H1 (cell line): Measurements from ENCODE around the gene HOXA6. TPM values are rescaled to one million over a fixed set of nuclear protein-coding genes. Genes with fewer than 3 reads are reported as not detected.

ENCODE experiments used
- CTCF ChIA-PET: fragments of 300-600 bp; sonication (Branson Sonifier 250); formaldehyde crosslinking; loops from one replicate; lab custom pipeline; 2021; ENCODE audit not compliant: partially characterized antibody; lab: Charles Lee
- POLR2A ChIA-PET: fragments of 300-600 bp; sonication (Branson Sonifier 250); formaldehyde crosslinking; loops from one replicate; lab custom pipeline; 2021; ENCODE audit warnings: inconsistent platforms; ENCODE audit not compliant: partially characterized antibody; lab: Charles Lee
- DNase-seq, 2 experiments: peaks; one replicate each; pipeline versions ENCODE4 v3.0.0 to v3.0.0-alpha.2; 2010 to 2022; ENCODE audit warnings: low spot score in 2 of 2, low read depth in 1 of 2, mixed read lengths in 1 of 2
- FAIRE-seq: peaks from 2 replicates; lab custom pipeline; 2011; peaks lifted over from hg19 to GRCh38; lab: Jason Lieb, UNC
- H2AFZ ChIP-seq: 2 replicates; pipeline ENCODE4 v1.8.1; 2012; ENCODE audit warnings: low read length, inconsistent platforms
- H2AK5ac ChIP-seq: 2 replicates; pipeline ENCODE4 v1.6.1; 2013; ENCODE audit warnings: low read depth, low read length
- H2BK120ac ChIP-seq: replicated peaks from 2 replicates; pipeline ENCODE3; 2013; ENCODE audit warnings: low read depth, low read length, inconsistent platforms
- H2BK12ac ChIP-seq: 2 replicates; pipeline ENCODE4 v1.6.1; 2013; ENCODE audit warnings: low read depth, low read length
- H2BK15ac ChIP-seq: 2 replicates; pipeline ENCODE4 v1.6.1; 2013; ENCODE audit warnings: low read length
- H2BK20ac ChIP-seq: 2 replicates; pipeline ENCODE4 v1.6.1; 2013; ENCODE audit warnings: low read length
- H2BK5ac ChIP-seq: 2 replicates; pipeline ENCODE4 v1.6.1; 2013; ENCODE audit warnings: low read depth, low read length
- H3K14ac ChIP-seq: 2 replicates; pipeline ENCODE4 v1.6.1; 2013; ENCODE audit warnings: inconsistent platforms; ENCODE audit not compliant: insufficient read length
- H3K18ac ChIP-seq: 2 replicates; pipeline ENCODE4 v1.6.1; 2013; ENCODE audit warnings: low read length; ENCODE audit errors: extremely low read depth
- H3K23ac ChIP-seq: 2 replicates; pipeline ENCODE4 v1.6.1; 2013; ENCODE audit warnings: inconsistent platforms; ENCODE audit not compliant: insufficient read length
- H3K23me2 ChIP-seq: 2 replicates; pipeline ENCODE4 v1.6.1; 2013; ENCODE audit warnings: low read depth, low read length
- H3K27ac ChIP-seq: 2 replicates; pipeline ENCODE4 v1.6.1; 2011; ENCODE audit warnings: low read depth, low read length, inconsistent platforms
- H3K27me3 ChIP-seq, 4 experiments: replicated peaks in 1 of 4; 1 replicate in 1 of 4; 2 replicates in 3 of 4; pipeline versions ENCODE4 v1.6.1 to v1.8.1; 2011 to 2013; ENCODE audit warnings: low read length in 3 of 4, mild to moderate bottlenecking in 3 of 4, inconsistent platforms in 2 of 4, mixed read lengths in 2 of 4, moderate library complexity in 1 of 4; ENCODE audit not compliant: control insufficient read depth in 3 of 4, insufficient read depth in 3 of 4; ENCODE audit errors: extremely low read depth in 1 of 4
- H3K36me3 ChIP-seq, 4 experiments: 2 replicates each; pipeline versions ENCODE4 v1.6.1 to v1.8.1; 2011 to 2013; ENCODE audit warnings: mild to moderate bottlenecking in 4 of 4, low read length in 3 of 4, moderate library complexity in 2 of 4, control low read depth in 1 of 4, inconsistent platforms in 1 of 4; ENCODE audit not compliant: insufficient read depth in 4 of 4, control insufficient read depth in 2 of 4
- H3K4ac ChIP-seq: replicated peaks from 2 replicates; pipeline ENCODE3; 2013; ENCODE audit warnings: low read length, low read depth, mixed read lengths, inconsistent platforms; ENCODE audit not compliant: insufficient read length
- H3K4me1 ChIP-seq, 4 experiments: replicated peaks in 1 of 4; 1 replicate in 1 of 4; 2 replicates in 3 of 4; pipeline versions ENCODE4 v1.6.1 to v1.8.1; 2011 to 2013; ENCODE audit warnings: low read length in 3 of 4, inconsistent platforms in 2 of 4, mixed read lengths in 1 of 4; ENCODE audit not compliant: insufficient read depth in 4 of 4, control insufficient read depth in 3 of 4
- H3K4me2 ChIP-seq, 2 experiments: 2 replicates each; pipeline versions ENCODE4 v1.6.1 to v1.8.1; 2011 to 2013; ENCODE audit warnings: low read depth in 2 of 2, low read length in 2 of 2, control low read depth in 1 of 2, inconsistent platforms in 1 of 2, mild to moderate bottlenecking in 1 of 2; ENCODE audit not compliant: insufficient read depth in 1 of 2
- H3K4me3 ChIP-seq, 4 experiments: fragments of 200-600, 300-600 bp in 1 of 4; sonication (generic), shearing (Covaris generic), sonication (Bioruptor Twin) in 1 of 4; 2 replicates each; pipeline versions ENCODE4 v1.5.1 to v1.8.1; 2011 to 2016; ENCODE audit warnings: low read length in 4 of 4, low read depth in 3 of 4, control low read depth in 2 of 4, inconsistent platforms in 2 of 4, mild to moderate bottlenecking in 2 of 4, mixed read lengths in 1 of 4, moderate library complexity in 1 of 4; ENCODE audit not compliant: insufficient read depth in 2 of 4; ENCODE audit errors: extremely low read depth in 1 of 4
- H3K56ac ChIP-seq: replicated peaks from 2 replicates; pipeline ENCODE3; 2013; ENCODE audit warnings: low read depth, mild to moderate bottlenecking, mixed read lengths, low read length, inconsistent platforms; ENCODE audit not compliant: insufficient read length
- H3K79me1 ChIP-seq: 2 replicates; pipeline ENCODE4 v1.6.1; 2013; ENCODE audit warnings: low read depth, low read length, control low read depth
- H3K79me2 ChIP-seq, 2 experiments: 2 replicates each; pipeline versions ENCODE4 v1.6.1 to v1.8.1; 2012 to 2013; ENCODE audit warnings: low read length in 2 of 2, mild to moderate bottlenecking in 2 of 2, inconsistent platforms in 1 of 2; ENCODE audit not compliant: insufficient read depth in 2 of 2, control insufficient read depth in 1 of 2
- H3K9ac ChIP-seq, 4 experiments: replicated peaks in 1 of 4; 1 replicate in 1 of 4; 2 replicates in 3 of 4; pipeline versions ENCODE4 v1.6.1 to v1.8.1; 2011 to 2013; ENCODE audit warnings: low read depth in 3 of 4, low read length in 3 of 4, control low read depth in 2 of 4, mild to moderate bottlenecking in 2 of 4, moderate library complexity in 2 of 4, inconsistent platforms in 1 of 4; ENCODE audit errors: extremely low read depth in 1 of 4
- H3K9me3 ChIP-seq, 2 experiments: 2 replicates each; pipeline versions ENCODE4 v1.6.1 to v1.8.1; 2012 to 2013; ENCODE audit warnings: mild to moderate bottlenecking in 2 of 2, moderate library complexity in 2 of 2, control low read depth in 1 of 2, inconsistent platforms in 1 of 2, low read depth in 1 of 2, low read length in 1 of 2, mixed read lengths in 1 of 2; ENCODE audit not compliant: insufficient read depth in 2 of 2
- H4K20me1 ChIP-seq, 2 experiments: replicated peaks in 1 of 2; 2 replicates each; pipeline versions ENCODE3 to v1.8.1; 2011 to 2013; ENCODE audit warnings: inconsistent platforms in 2 of 2, low read length in 2 of 2, mild to moderate bottlenecking in 1 of 2; ENCODE audit not compliant: insufficient read depth in 2 of 2, control insufficient read depth in 1 of 2
- H4K5ac ChIP-seq: 2 replicates; pipeline ENCODE4 v1.6.1; 2013; ENCODE audit warnings: low read length, low read depth, mixed read lengths, inconsistent platforms; ENCODE audit not compliant: insufficient read length
- H4K8ac ChIP-seq: 2 replicates; pipeline ENCODE4 v1.8.0; 2013; ENCODE audit warnings: mild to moderate bottlenecking, moderate library complexity, low read length, inconsistent platforms; ENCODE audit not compliant: insufficient read depth; ENCODE audit errors: extremely low read depth
- H4K91ac ChIP-seq: replicated peaks from 2 replicates; pipeline ENCODE3; 2013; ENCODE audit warnings: low read length, mixed read lengths, inconsistent platforms; ENCODE audit not compliant: insufficient read length
- CTBP2 ChIP-seq: IDR thresholded peaks from 2 replicates; pipeline ENCODE4 v1.7.0; 2011; ENCODE audit warnings: borderline replicate concordance, mild to moderate bottlenecking, moderate library complexity, mixed read lengths, low read length; ENCODE audit not compliant: insufficient read depth, insufficient read length
- EZH2 ChIP-seq: fragments of 200-600 bp; sonication (generic); IDR thresholded peaks from 2 replicates; pipeline ENCODE4 v1.7.1; 2012; ENCODE audit warnings: low read depth, mild to moderate bottlenecking, moderate library complexity, low read length, inconsistent platforms; ENCODE audit not compliant: severe bottlenecking
- HDAC2 ChIP-seq, 2 experiments: fragments of 300-600 bp in 1 of 2; sonication (generic) in 1 of 2; IDR thresholded peaks; 2 replicates each; pipeline ENCODE4 v1.6.1; 2011 to 2012; ENCODE audit warnings: low read depth in 2 of 2, low read length in 2 of 2, mild to moderate bottlenecking in 2 of 2, moderate library complexity in 2 of 2, borderline replicate concordance in 1 of 2, inconsistent platforms in 1 of 2
- NANOG ChIP-seq: IDR thresholded peaks from 2 replicates; pipeline ENCODE4 v1.6.1; 2011; ENCODE audit warnings: low read length, low read depth, mild to moderate bottlenecking, inconsistent platforms; ENCODE audit not compliant: insufficient read depth, poor library complexity, severe bottlenecking
- RNF2 ChIP-seq: fragments of 200-900, 300-1000 bp; sonication (generic); IDR thresholded peaks from 2 replicates; pipeline ENCODE4 v1.7.1; 2016; ENCODE audit warnings: borderline replicate concordance, low read depth, mild to moderate bottlenecking, antibody characterized with exemption, low read length; ENCODE audit not compliant: poor library complexity, severe bottlenecking; ENCODE audit errors: missing control alignments
- WGBS, 2 experiments: shearing (Covaris generic) in 1 of 2; methylation state at CpG; one replicate each; pipeline versions ENCODE4 v1.1.6 to v1.1.7; 2013 to 2015; ENCODE audit warnings: low lambda C conversion rate in 2 of 2, mixed read lengths in 2 of 2, inconsistent platforms in 1 of 2, low coverage in 1 of 2, missing lambda C conversion rate in 1 of 2; ENCODE audit not compliant: insufficient replicate concordance in 2 of 2, insufficient coverage in 1 of 2, insufficient read length in 1 of 2; ENCODE audit errors: extremely low coverage in 1 of 2, missing lambda C conversion rate in 1 of 2; 5-methylcytosine and 5-hydroxymethylcytosine counted together
- polyA plus RNA-seq, 7 experiments: library from polyadenylated mRNA; depleted of rRNA in 3 of 7; stranded (reverse) in 5 of 7; unstranded in 2 of 7; fragments of >200 nt in 5 of 7; fragments of 200-250 nt in 2 of 7; gene quantifications; 1 replicate in 5 of 7; 2 replicates in 1 of 7; 4 replicates in 1 of 7; pipeline versions ENCODE4 v1.2.1 to v1.2.3, GENCODE V29; 2011 to 2013; ENCODE audit warnings: missing spikeins in 2 of 7, mixed read lengths in 2 of 7
- total RNA-seq: library from RNA; stranded (reverse); fragmentation: NEBNext Ultra II Directional; extraction: Animal tissue kit (Norgen Biotek cat#: 25700); gene quantifications from 2 replicates; pipeline ENCODE4 v1.2.1, GENCODE V29; 2021
- TF ChIP-seq, protein P1 (sequence below), 3 experiments: IDR thresholded peaks; 1 replicate in 2 of 3; 2 replicates in 1 of 3; pipeline versions ENCODE4 v1.5.1 to v1.6.1; 2011; ENCODE audit warnings: low read length in 3 of 3, mild to moderate bottlenecking in 3 of 3, inconsistent platforms in 2 of 3, low read depth in 1 of 3, moderate library complexity in 1 of 3; ENCODE audit not compliant: insufficient read depth in 1 of 3; ENCODE audit errors: control extremely low read depth in 1 of 3
- TF ChIP-seq, protein P2 (sequence below): IDR thresholded peaks from 2 replicates; pipeline ENCODE4 v1.6.1; 2012; ENCODE audit warnings: inconsistent platforms

The HOXA6 gene
- total and polyA plus RNA-seq, 2 of the 8 experiments (the other 6 are each of a cell fraction or from before 2014, with no cell fraction given), result not detected

DNA sequence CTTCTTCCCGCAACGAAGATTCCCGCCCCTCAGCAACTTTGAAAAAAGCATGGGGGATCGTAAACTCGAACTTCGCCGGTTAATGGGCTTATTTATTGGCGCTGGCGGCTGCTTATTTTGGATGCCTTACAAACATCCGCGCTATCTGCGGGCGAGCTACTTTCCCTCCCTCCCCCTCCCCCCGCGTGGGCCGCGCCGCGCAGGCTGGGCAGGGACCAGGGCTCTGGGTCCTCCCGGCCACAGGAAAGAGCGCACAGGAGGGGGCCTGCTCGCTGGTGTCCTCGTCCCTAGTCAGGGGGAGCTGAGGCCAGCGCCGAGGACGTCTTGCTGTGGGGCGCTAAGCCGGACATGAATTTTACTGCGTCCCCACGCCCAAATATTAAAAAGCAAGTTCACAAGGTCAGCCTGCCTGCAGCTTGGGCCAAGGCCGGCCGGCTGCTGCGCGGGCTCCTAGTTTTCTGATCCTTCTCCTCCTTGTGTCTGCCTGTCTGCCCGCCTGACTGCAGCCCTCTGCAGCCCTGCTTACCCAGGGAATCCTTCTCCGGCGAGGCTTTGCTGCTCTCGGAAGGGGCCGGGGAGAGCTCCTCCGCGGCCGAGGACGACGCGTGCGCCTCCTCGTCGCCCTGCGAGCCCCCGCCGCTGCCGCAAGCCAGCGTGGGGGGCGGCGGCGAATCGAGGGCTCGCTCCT lies 25.4 kb upstream of the HOXA6 start:
- no peak for FAIRE-seq
- H3K36me3 ChIP-seq, result peaks cover 0 to 18% (median 0%) of the 10 kb centered on the region in 4 experiments; a peak in 1 of 8 replicates
- H3K4ac ChIP-seq, result no peak overlapping the region
- H3K18ac ChIP-seq, result no peak overlapping the region; the same call in 1 of the 2 replicates
- H4K91ac ChIP-seq, result no peak overlapping the region
- H4K5ac ChIP-seq, result no peak overlapping the region
- no peak overlapping the region for H2AK5ac ChIP-seq
- H2BK15ac ChIP-seq, result no peak overlapping the region
- peak in 1 of 2 experiments; percentile 61 for DNase-seq
- no peaks in the 10 kb centered on the region; a peak in 1 of 4 replicates for H3K9me3 ChIP-seq
- H4K20me1 ChIP-seq, result peaks cover 40 to 63% of the 10 kb centered on the region in 2 experiments
- no peak overlapping the region for H2BK12ac ChIP-seq
- no peak overlapping the region for H2BK20ac ChIP-seq
- peaks cover 4 to 11% (median 5%) of the 10 kb centered on the region in 4 experiments; a peak in 5 of 7 replicates for H3K4me1 ChIP-seq
- H3K27ac ChIP-seq, result no peak overlapping the region
- H3K56ac ChIP-seq, result no peak overlapping the region
- peaks cover 95 to 100% (median 100%) of the 10 kb centered on the region in 4 experiments for H3K27me3 ChIP-seq
- H3K23ac ChIP-seq, result no peak overlapping the region
- H3K4me3 ChIP-seq, result peak overlapping the region in 1 of 4 experiments; percentile 36; a peak in 2 of 8 replicates
- no peak overlapping the region for H2AFZ ChIP-seq
- no peaks in the 10 kb centered on the region; the same call in 1 of the 2 replicates for H3K23me2 ChIP-seq
- peak overlapping the region; percentile 19 to 35; a peak in 3 of 4 replicates for H3K4me2 ChIP-seq
- CTCF ChIA-PET, result interaction anchor here (0.6 to 5.4 kb wide), 6 partner anchors 10 to 51 kb away, joined by 3 to 20 read pairs (median 4); partner anchors contain the start of gene HOXA5
- no peak overlapping the region for H2BK120ac ChIP-seq
- WGBS, 2 experiments, result 3% methylated on average over 56 of the region's 58 CpGs; no CpG with 5 or more reads in 1 of the 2 experiments
- no peaks in the 10 kb centered on the region for H3K79me2 ChIP-seq
- peak overlapping the region; percentile 62; the same call in 1 of the 2 replicates for H4K8ac ChIP-seq
- H3K14ac ChIP-seq, result no peak overlapping the region
- no peak overlapping the region for H3K9ac ChIP-seq
- POLR2A ChIA-PET, result no interaction called here
- no peak overlapping the region for H2BK5ac ChIP-seq
- no peaks in the 10 kb centered on the region for H3K79me1 ChIP-seq
- TF ChIP-seq RNF2 (peak; percentile 72), EZH2 (peak; percentile 77), HDAC2 (IDR thresholded peaks at IDR 0.05; ENCODE audit: borderline replicate concordance in 1 of 2, low read depth in 2 of 2, low read length in 2 of 2) (no peak), NANOG (no peak), CTBP2 (peak; percentile 56)
- TF ChIP-seq, protein P1, sequence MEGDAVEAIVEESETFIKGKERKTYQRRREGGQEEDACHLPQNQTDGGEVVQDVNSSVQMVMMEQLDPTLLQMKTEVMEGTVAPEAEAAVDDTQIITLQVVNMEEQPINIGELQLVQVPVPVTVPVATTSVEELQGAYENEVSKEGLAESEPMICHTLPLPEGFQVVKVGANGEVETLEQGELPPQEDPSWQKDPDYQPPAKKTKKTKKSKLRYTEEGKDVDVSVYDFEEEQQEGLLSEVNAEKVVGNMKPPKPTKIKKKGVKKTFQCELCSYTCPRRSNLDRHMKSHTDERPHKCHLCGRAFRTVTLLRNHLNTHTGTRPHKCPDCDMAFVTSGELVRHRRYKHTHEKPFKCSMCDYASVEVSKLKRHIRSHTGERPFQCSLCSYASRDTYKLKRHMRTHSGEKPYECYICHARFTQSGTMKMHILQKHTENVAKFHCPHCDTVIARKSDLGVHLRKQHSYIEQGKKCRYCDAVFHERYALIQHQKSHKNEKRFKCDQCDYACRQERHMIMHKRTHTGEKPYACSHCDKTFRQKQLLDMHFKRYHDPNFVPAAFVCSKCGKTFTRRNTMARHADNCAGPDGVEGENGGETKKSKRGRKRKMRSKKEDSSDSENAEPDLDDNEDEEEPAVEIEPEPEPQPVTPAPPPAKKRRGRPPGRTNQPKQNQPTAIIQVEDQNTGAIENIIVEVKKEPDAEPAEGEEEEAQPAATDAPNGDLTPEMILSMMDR (IDR thresholded peaks at IDR 0.05; ENCODE audit: control extremely low read depth in 1 of 3, insufficient read depth in 1 of 3, low read depth in 1 of 3, low read length in 3 of 3), result no peak
- TF ChIP-seq, protein P2, sequence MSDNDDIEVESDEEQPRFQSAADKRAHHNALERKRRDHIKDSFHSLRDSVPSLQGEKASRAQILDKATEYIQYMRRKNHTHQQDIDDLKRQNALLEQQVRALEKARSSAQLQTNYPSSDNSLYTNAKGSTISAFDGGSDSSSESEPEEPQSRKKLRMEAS, result no peak
